Stimulated activated naive CD8-positive, alpha-beta T cell treated with anti-CD3 and anti-CD28 coated beads, Interleukin-15, Interleukin-2, amounts not matched to agents 100 ng/mL and 50 ng/mL, for 24 hours (primary cell): ENCODE data around the gene MEGF11.
"Not testable (repeated sequence)": the region's sequence is repeated elsewhere in the genome, so short reads cannot be mapped to it uniquely, and the experiment has no call there.

Source experiments
- H3K27ac Mint-ChIP-seq: one replicate; pipeline ENCODE4 v1.8.0; 2021; ENCODE audit warnings: mild to moderate bottlenecking, mixed read lengths
- H3K27me3 Mint-ChIP-seq: one replicate; pipeline ENCODE4 v1.8.0; 2021; ENCODE audit warnings: mixed read lengths
- H3K36me3 Mint-ChIP-seq: one replicate; pipeline ENCODE4 v1.8.0; 2021; ENCODE audit warnings: low read depth, mixed read lengths
- H3K4me1 Mint-ChIP-seq: one replicate; pipeline ENCODE4 v1.8.0; 2021; ENCODE audit warnings: low read depth, mixed read lengths
- H3K4me3 Mint-ChIP-seq: one replicate; pipeline ENCODE4 v1.8.0; 2021; ENCODE audit warnings: mild to moderate bottlenecking, mixed read lengths
- H3K9me3 Mint-ChIP-seq: one replicate; pipeline ENCODE4 v1.8.0; 2021; ENCODE audit warnings: mixed read lengths

The MEGF11 gene

GRCh38 chr15:66007663-66008262 is 245.8 kb downstream of the MEGF11 start:
- H3K27ac Mint-ChIP-seq = no peak overlapping the region
- H3K9me3 Mint-ChIP-seq = no peaks in the 10 kb centered on the region
- H3K27me3 Mint-ChIP-seq = peaks cover 20% of the 10 kb centered on the region
- H3K4me3 Mint-ChIP-seq = no peak overlapping the region
- no peaks in the 10 kb centered on the region for H3K36me3 Mint-ChIP-seq
- H3K4me1 Mint-ChIP-seq = no peaks in the 10 kb centered on the region

GRCh38 chr15:66006986-66007385 is 246.6 kb downstream of the MEGF11 start:
- Mint-ChIP-seq H3K27me3 (peaks cover 20% of the 10 kb centered on the region), H3K36me3 (no peaks in the 10 kb centered on the region), H3K4me3 (no peak overlapping the region), H3K4me1 (no peaks in the 10 kb centered on the region), H3K9me3 (no peaks in the 10 kb centered on the region), H3K27ac (no peak overlapping the region)

- Mint-ChIP-seq H3K9me3 (no peaks in the 10 kb centered on the region), H3K36me3 (no peaks in the 10 kb centered on the region), H3K4me3 (no peak overlapping the region), H3K27ac (no peak overlapping the region), H3K4me1 (no peaks in the 10 kb centered on the region), H3K27me3 (peaks cover 27% of the 10 kb centered on the region)
These were observed 248.8 kb downstream of the MEGF11 start for GRCh38 chr15:66004618-66005262.

- not testable (repeated sequence) for H3K27ac Mint-ChIP-seq, H3K4me1 Mint-ChIP-seq, H3K36me3 Mint-ChIP-seq, H3K4me3 Mint-ChIP-seq, H3K9me3 Mint-ChIP-seq
- H3K27me3 Mint-ChIP-seq = peaks cover 27% of the 10 kb centered on the region
These were observed 250.4 kb downstream of the MEGF11 start for GRCh38 chr15:66003129-66003528.

GRCh38 chr15:66001717-66002426 is 251.7 kb downstream of the MEGF11 start:
- no peaks in the 10 kb centered on the region for H3K4me1 Mint-ChIP-seq
- no peak overlapping the region for H3K27ac Mint-ChIP-seq
- no peak overlapping the region for H3K4me3 Mint-ChIP-seq
- H3K9me3 Mint-ChIP-seq = no peaks in the 10 kb centered on the region
- peaks cover 27% of the 10 kb centered on the region for H3K27me3 Mint-ChIP-seq
- H3K36me3 Mint-ChIP-seq = no peaks in the 10 kb centered on the region

GRCh38 chr15:66001042-66001441 is 252.5 kb downstream of the MEGF11 start:
- H3K4me1 Mint-ChIP-seq = no peaks in the 10 kb centered on the region
- H3K9me3 Mint-ChIP-seq = no peaks in the 10 kb centered on the region
- H3K27me3 Mint-ChIP-seq = peaks cover 26% of the 10 kb centered on the region
- H3K36me3 Mint-ChIP-seq = no peaks in the 10 kb centered on the region
- no peak overlapping the region for H3K4me3 Mint-ChIP-seq
- no peak overlapping the region for H3K27ac Mint-ChIP-seq

- Mint-ChIP-seq H3K4me3 (no peak overlapping the region), H3K27me3 (peaks cover 17% of the 10 kb centered on the region), H3K36me3 (no peaks in the 10 kb centered on the region), H3K9me3 (no peaks in the 10 kb centered on the region), H3K27ac (no peak overlapping the region), H3K4me1 (no peaks in the 10 kb centered on the region)
These were observed 255.1 kb downstream of the MEGF11 start for GRCh38 chr15:65998486-65998885.

GRCh38 chr15:65996901-65997300 is 256.6 kb downstream of the MEGF11 start:
- Mint-ChIP-seq H3K36me3 (no peaks in the 10 kb centered on the region), H3K27me3 (peaks cover 25% of the 10 kb centered on the region), H3K4me3 (no peak overlapping the region), H3K27ac (no peak overlapping the region), H3K4me1 (no peaks in the 10 kb centered on the region), H3K9me3 (no peaks in the 10 kb centered on the region)

GRCh38 chr15:65994832-65995231 is 258.7 kb downstream of the MEGF11 start:
- peaks cover 30% of the 10 kb centered on the region for H3K27me3 Mint-ChIP-seq
- no peak overlapping the region for H3K27ac Mint-ChIP-seq
- H3K4me3 Mint-ChIP-seq = no peak overlapping the region
- H3K9me3 Mint-ChIP-seq = no peaks in the 10 kb centered on the region
- no peaks in the 10 kb centered on the region for H3K36me3 Mint-ChIP-seq
- H3K4me1 Mint-ChIP-seq = no peaks in the 10 kb centered on the region

GRCh38 chr15:65993762-65994161 is 259.8 kb downstream of the MEGF11 start:
- Mint-ChIP-seq H3K27ac (no peak overlapping the region), H3K27me3 (peaks cover 30% of the 10 kb centered on the region), H3K4me3 (no peak overlapping the region), H3K9me3 (no peaks in the 10 kb centered on the region), H3K36me3 (no peaks in the 10 kb centered on the region), H3K4me1 (no peaks in the 10 kb centered on the region)

GRCh38 chr15:65993236-65993635 is 260.3 kb downstream of the MEGF11 start:
- H3K27me3 Mint-ChIP-seq = peaks cover 33% of the 10 kb centered on the region
- no peak overlapping the region for H3K4me3 Mint-ChIP-seq
- no peaks in the 10 kb centered on the region for H3K9me3 Mint-ChIP-seq
- H3K36me3 Mint-ChIP-seq = no peaks in the 10 kb centered on the region
- H3K4me1 Mint-ChIP-seq = no peaks in the 10 kb centered on the region
- no peak overlapping the region for H3K27ac Mint-ChIP-seq

GRCh38 chr15:65991721-65992483 is 261.6 kb downstream of the MEGF11 start:
- no peaks in the 10 kb centered on the region for H3K36me3 Mint-ChIP-seq
- no peak overlapping the region for H3K27ac Mint-ChIP-seq
- H3K4me1 Mint-ChIP-seq = no peaks in the 10 kb centered on the region
- H3K27me3 Mint-ChIP-seq = peaks cover 36% of the 10 kb centered on the region
- no peaks in the 10 kb centered on the region for H3K9me3 Mint-ChIP-seq
- H3K4me3 Mint-ChIP-seq = no peak overlapping the region

- Mint-ChIP-seq H3K27ac (no peak overlapping the region), H3K9me3 (no peaks in the 10 kb centered on the region), H3K4me1 (no peaks in the 10 kb centered on the region), H3K27me3 (peaks cover 40% of the 10 kb centered on the region), H3K36me3 (no peaks in the 10 kb centered on the region), H3K4me3 (no peak overlapping the region)
These were observed 263.1 kb downstream of the MEGF11 start for GRCh38 chr15:65990298-65990981.

- Mint-ChIP-seq H3K36me3 (no peaks in the 10 kb centered on the region), H3K27me3 (peaks cover 43% of the 10 kb centered on the region), H3K27ac (no peak overlapping the region), H3K9me3 (no peaks in the 10 kb centered on the region), H3K4me3 (no peak overlapping the region), H3K4me1 (peaks cover 5% of the 10 kb centered on the region)
These were observed 266.4 kb downstream of the MEGF11 start for GRCh38 chr15:65987100-65987499.
